ENCODE results near the gene IFNK. TPM values are rescaled to one million over a fixed set of nuclear protein-coding genes. Genes with fewer than 3 reads are reported as not detected.
A peak's percentile ranks its signal among the peaks of the same experiment; 100 is the strongest.

The IFNK gene
- polyA plus RNA-seq, 1 experiment: not detected

- Histone ChIP-seq H3K27ac (ENCODE audit: low read depth, low read length) (no peak overlapping the region), H3K4me3 (ENCODE audit: low read depth, low read length) (peak overlapping the region; percentile 64), H3K27me3 (ENCODE audit: control insufficient read depth, insufficient read depth, low read length) (peaks cover 30% of the 10 kb centered on the region), H3K9me3 (ENCODE audit: control insufficient read depth, insufficient read depth, low read length) (no peaks in the 10 kb centered on the region; the same call in 1 of the 2 replicates)
- TF ChIP-seq CTCF (IDR thresholded peaks at IDR 0.05; ENCODE audit: low read depth, low read length): no peak
- ChIA-PET CTCF (interaction anchor here (0.7 to 1.0 kb wide), 2 partner anchors 11 to 82 kb away, joined by 3 to 8 read pairs; no protein-coding TSS in a partner anchor), POLR2A (no interaction called here)
- no peak for DNase-seq (ENCODE audit: low read depth, low spot score)
These were observed 4.2 kb downstream of the IFNK start for GRCh38 chr9:27528076-27528885.

GRCh38 chr9:27528886-27529315 is 4.8 kb downstream of the IFNK start:
- POLR2A ChIA-PET: interaction anchor here (0.6 to 0.8 kb wide), 2 partner anchors 196 to 496 kb away, joined by 3 read pairs; no protein-coding TSS in a partner anchor
- no peak for DNase-seq (ENCODE audit: low read depth, low spot score)

GRCh38 chr9:27529316-27530278 is 5.5 kb downstream of the IFNK start, which contains the start of gene MOB3B:
MOB3B (minus strand) TSS chr9:27529814; CDS start chr9:27455550, 74,264 bp downstream.
- Histone ChIP-seq H3K9me3 (ENCODE audit: control insufficient read depth, insufficient read depth, low read length) (no peaks in the 10 kb centered on the region; the same call in 1 of the 2 replicates), H3K27ac (ENCODE audit: low read depth, low read length) (no peak within 1 kb of the TSS), H3K4me3 (ENCODE audit: low read depth, low read length) (peak within 1 kb of the TSS; percentile 64), H3K27me3 (ENCODE audit: control insufficient read depth, insufficient read depth, low read length) (peaks cover 33% of the 10 kb centered on the region)
- peak; percentile 78 for TF ChIP-seq CTCF (IDR thresholded peaks at IDR 0.05; ENCODE audit: low read depth, low read length)
- ChIA-PET POLR2A (interaction anchor here (0.6 to 0.8 kb wide), 2 partner anchors 197 to 496 kb away, joined by 3 read pairs; no protein-coding TSS in a partner anchor), CTCF (interaction anchor here (0.6 to 2.6 kb wide), 25 partner anchors 9 to 250 kb away, joined by 3 to 41 read pairs (median 4); no protein-coding TSS in a partner anchor)
- DNase-seq (ENCODE audit: low read depth, low spot score): peak; percentile 16

More at GRCh38 chr9:27528886-27529315, 4.8 kb downstream of the IFNK start:
- H3K27ac ChIP-seq (ENCODE audit: low read depth, low read length): no peak overlapping the region
- no peaks in the 10 kb centered on the region; the same call in 1 of the 2 replicates for H3K9me3 ChIP-seq (ENCODE audit: control insufficient read depth, insufficient read depth, low read length)
- CTCF ChIA-PET: interaction anchor here (0.7 to 2.6 kb wide), 10 partner anchors 10 to 249 kb away, joined by 3 to 41 read pairs (median 4); no protein-coding TSS in a partner anchor
- H3K27me3 ChIP-seq (ENCODE audit: control insufficient read depth, insufficient read depth, low read length): peaks cover 31% of the 10 kb centered on the region
- peak overlapping the region; percentile 64 for H3K4me3 ChIP-seq (ENCODE audit: low read depth, low read length)
- TF ChIP-seq CTCF (IDR thresholded peaks at IDR 0.05; ENCODE audit: low read depth, low read length): no peak

GRCh38 chr9:27530915-27531755 is 7.0 kb downstream of the IFNK start:
- peaks cover 30% of the 10 kb centered on the region for H3K27me3 ChIP-seq (ENCODE audit: control insufficient read depth, insufficient read depth, low read length)
- TF ChIP-seq CTCF (IDR thresholded peaks at IDR 0.05; ENCODE audit: low read depth, low read length): no peak

More at GRCh38 chr9:27530915-27531755, 7.0 kb downstream of the IFNK start:
- no peaks in the 10 kb centered on the region; the same call in 1 of the 2 replicates for H3K9me3 ChIP-seq (ENCODE audit: control insufficient read depth, insufficient read depth, low read length)
- POLR2A ChIA-PET: no interaction called here
- H3K27ac ChIP-seq (ENCODE audit: low read depth, low read length): no peak overlapping the region
- CTCF ChIA-PET: interaction anchor here (0.6 to 2.6 kb wide), 9 partner anchors 8 to 203 kb away, joined by 3 to 41 read pairs (median 6); no protein-coding TSS in a partner anchor
- no peak overlapping the region for H3K4me3 ChIP-seq (ENCODE audit: low read depth, low read length)
- DNase-seq (ENCODE audit: low read depth, low spot score): no peak

Measured in AG04450 (cell line).